HG03025 (cell line): ENCODE results near the gene SLC25A14.
"Not testable (repeated sequence)": the region's sequence is repeated elsewhere in the genome, so short reads cannot be mapped to it uniquely, and the experiment has no call there.

Experiments
- ATAC-seq: cut with Tn5 transposase; IDR thresholded peaks from one replicate; pipeline ENCODE4 v1.9.1; 2021; ENCODE audit warnings: mild to moderate bottlenecking, moderate library complexity; ENCODE audit not compliant: unreplicated experiment, low FRiP score

SLC25A14 gene

GRCh38 chrX:130339408-130340222 lies at the start of gene SLC25A14:
TSS of gene SLC25A14 (plus strand) at chrX:130339919. CDS start at chrX:130340279, 360 bp downstream.
- ATAC-seq = peak; percentile 98

DNA sequence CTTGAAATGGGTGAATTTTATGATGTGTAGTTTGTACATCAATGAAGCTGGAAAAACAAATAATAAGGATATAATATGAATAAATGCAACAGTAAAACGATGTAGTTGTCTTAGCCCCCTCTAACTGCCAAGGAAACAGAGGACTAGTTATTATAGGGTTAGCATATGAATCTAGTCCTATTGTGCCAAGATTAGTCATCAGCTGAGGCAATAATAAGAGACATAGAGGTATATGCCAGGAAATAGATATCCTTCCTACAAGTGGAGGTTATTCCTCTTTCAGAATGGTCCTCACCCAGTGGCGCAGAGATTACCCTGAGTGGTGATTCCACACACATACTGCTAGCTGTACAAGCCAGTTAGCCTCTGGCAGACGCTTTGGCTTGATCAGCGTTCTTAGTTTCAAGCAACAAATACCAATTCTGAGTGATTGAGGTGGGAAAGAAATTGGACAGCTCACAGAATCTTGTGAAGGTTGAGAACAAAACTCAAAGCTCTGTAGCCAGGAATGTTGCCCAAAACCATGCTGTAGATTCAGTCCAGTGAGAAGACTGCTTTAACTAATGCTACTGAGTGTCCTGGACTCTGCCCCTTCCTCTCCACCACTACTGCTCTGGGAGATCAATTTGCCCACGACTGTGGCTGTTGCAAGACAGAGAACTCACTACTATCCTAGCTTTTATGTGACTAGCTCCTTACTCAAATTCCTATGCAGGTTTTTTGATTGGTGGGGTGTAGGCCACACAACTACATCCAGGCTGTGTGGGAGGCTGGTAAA lies 44.0 kb upstream of the SLC25A14 start:
- no peak for ATAC-seq

- no peak for ATAC-seq
These were observed 43.4 kb upstream of the SLC25A14 start for GRCh38 chrX:130296297-130296678.

- no peak for ATAC-seq
These were observed 43.0 kb upstream of the SLC25A14 start for GRCh38 chrX:130296743-130297142.

- no peak for ATAC-seq
These were observed 40.3 kb upstream of the SLC25A14 start for GRCh38 chrX:130299279-130300009.

- ATAC-seq = no peak
These were observed 39.8 kb upstream of the SLC25A14 start for GRCh38 chrX:130300010-130300282.

GRCh38 chrX:130301405-130301804 lies 38.3 kb upstream of the SLC25A14 start:
- no peak for ATAC-seq

DNA sequence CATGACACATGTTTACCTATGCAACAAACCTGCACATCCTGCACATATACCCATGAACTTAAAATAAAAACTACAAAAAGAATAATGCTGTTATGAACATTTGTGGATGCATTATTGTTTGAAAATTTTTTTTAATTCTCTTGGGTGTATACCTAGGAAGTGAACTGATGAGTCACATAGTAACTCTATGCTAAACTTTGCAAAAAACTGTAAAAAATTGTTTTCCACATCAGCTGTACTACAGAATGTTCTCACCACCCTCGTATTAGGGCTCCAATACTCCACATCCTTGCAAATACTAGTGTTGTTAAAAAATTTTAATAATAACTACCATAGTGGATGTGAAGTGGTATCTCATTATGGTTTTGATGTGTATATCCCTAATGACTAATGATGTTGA lies 37.7 kb upstream of the SLC25A14 start:
- ATAC-seq = no peak

- ATAC-seq = no peak
These were observed 34.9 kb upstream of the SLC25A14 start for GRCh38 chrX:130304587-130305368.

- ATAC-seq = not testable (repeated sequence)
These were observed 19.8 kb upstream of the SLC25A14 start for GRCh38 chrX:130319886-130320285.

- no peak for ATAC-seq
These were observed 18.2 kb upstream of the SLC25A14 start for GRCh38 chrX:130321550-130321949.

DNA sequence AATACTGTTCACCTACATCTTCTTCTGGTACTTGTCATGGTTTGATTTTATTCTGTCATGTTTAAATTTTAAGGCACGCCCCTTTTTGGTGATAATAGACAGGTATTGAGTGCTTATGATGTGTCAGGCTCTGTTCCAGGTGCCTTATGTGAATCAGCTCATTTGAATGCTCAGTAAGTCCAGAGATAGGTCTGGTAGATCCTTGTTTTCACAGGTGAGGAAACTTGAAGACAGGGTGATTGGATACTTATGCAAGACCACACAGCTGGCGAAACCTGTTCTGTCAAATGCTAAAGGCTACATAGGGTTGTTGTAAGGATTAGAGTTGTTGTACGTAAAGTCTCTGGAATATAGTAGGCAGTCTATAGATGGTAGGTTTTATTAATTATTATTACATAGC lies 9.6 kb upstream of the SLC25A14 start:
- no peak for ATAC-seq

- no peak for ATAC-seq
These were observed 9.0 kb upstream of the SLC25A14 start for GRCh38 chrX:130330706-130331105.

- ATAC-seq = no peak
These were observed 3.2 kb upstream of the SLC25A14 start for GRCh38 chrX:130336531-130336930.

DNA sequence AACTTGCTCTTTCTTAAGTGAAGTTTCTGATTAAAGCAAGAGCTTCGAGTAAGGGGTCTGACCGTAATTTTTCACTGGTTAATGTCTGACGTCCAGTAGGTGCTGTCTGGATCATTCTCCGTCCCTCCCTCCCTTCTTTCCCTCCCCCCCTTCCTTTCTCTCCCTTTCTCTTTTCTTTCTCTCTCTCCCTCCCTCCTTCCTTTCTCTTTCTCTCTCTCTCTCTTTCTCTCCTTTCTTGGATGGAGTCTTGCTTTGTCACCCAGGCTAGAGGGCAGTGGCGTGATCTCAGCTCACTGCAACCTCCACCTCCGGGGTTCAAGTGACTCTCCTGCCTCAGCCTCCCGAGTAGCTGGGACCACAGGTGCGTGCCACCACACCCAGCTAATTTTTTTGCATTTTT lies 850 bp upstream of the SLC25A14 start:
- not testable (repeated sequence) for ATAC-seq

DNA sequence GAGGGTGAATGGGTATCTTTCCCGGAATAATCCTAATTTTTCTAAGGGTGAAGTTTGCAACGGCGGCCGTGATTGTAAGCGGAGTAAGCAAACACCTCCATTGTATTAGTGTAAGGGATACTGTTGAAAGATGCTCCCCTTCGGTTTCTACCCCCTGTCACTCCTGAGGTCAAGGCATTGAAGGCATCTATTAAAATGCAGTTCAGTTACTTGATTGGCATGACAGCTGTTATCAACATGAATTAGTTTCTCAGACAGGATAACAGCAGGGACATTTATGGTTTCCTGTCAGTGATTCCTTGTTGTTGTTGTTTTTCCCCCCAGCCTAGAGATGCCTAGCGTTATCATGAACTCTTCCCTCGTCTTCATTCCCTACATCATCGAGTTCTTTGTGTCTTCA lies 552 bp downstream of the SLC25A14 start:
- ATAC-seq = no peak

DNA sequence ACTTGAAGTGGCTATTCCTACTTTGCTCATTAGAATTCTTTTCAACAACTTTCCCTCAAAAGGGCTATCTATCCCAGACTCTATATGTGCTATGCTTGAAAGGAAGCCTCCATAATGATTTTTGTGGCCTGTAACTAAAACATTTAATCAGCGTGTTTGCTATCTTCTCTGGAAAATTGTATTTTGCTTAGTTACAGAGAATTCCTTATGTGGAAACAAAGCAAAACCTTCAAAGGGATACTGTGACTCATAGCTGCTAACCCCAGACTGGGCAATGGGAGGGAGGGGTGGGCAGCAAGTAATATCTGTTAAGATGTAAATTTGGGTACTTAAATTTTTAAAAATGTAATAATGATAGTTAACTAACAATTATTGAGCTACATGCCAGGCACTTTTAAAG lies 3.7 kb downstream of the SLC25A14 start:
- no peak for ATAC-seq

DNA sequence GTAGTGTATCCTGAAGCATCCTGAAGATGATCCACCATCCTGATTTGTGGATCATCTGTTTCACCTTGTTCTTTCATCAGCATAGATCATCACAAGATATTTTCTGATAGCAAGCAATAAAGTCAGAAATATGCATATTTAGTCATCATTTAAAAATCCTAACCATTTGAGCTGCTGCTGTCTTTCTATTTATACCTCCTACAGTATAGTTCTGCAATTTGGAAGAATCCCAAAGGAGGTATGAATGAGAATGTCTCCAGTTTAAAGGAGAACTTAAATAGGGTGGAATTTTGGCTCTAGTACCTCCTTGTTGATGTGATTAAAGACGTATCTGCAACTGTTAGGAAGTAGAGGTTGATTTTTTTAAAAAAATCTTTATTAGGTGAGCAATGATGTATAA lies 7.6 kb downstream of the SLC25A14 start:
- no peak for ATAC-seq

- ATAC-seq = no peak
These were observed 11.8 kb downstream of the SLC25A14 start for GRCh38 chrX:130351567-130351966.

GRCh38 chrX:130352050-130352449 lies 12.3 kb downstream of the SLC25A14 start:
- ATAC-seq = not testable (repeated sequence)

GRCh38 chrX:130376077-130376476 lies 36.4 kb downstream of the SLC25A14 start:
- ATAC-seq = no peak
